Spleen (tissue), 11 donors: ENCODE data around the gene HOXB5. TPM values are rescaled to one million over a fixed set of nuclear protein-coding genes. Genes with fewer than 3 reads are reported as not detected.

Source experiments
- DNase-seq: peaks from one replicate; pipeline ENCODE4 v3.0.0-alpha.2; 2020
- H3K27ac ChIP-seq, 8 donors: fragments of 200-600 bp; sonication (generic) in 7 of 8; 1 replicate in 4 of 8; 2 replicates in 4 of 8; pipeline versions ENCODE4 v1.5.0 to v1.8.0; 2016 to 2021; ENCODE audit warnings: inconsistent platforms in 4 of 8, mild to moderate bottlenecking in 4 of 8, moderate library complexity in 1 of 8
- H3K27me3 ChIP-seq, 7 donors: fragments of 200-600 bp; sonication (generic) in 6 of 7; replicated peaks in 1 of 7; 1 replicate in 4 of 7; 2 replicates in 3 of 7; pipeline versions ENCODE4 v1.5.0 to v1.8.0; 2016 to 2021; ENCODE audit warnings: inconsistent platforms in 3 of 7, mild to moderate bottlenecking in 1 of 7
- H3K36me3 ChIP-seq, 6 donors: fragments of 200-600 bp; sonication (generic) in 5 of 6; 1 replicate in 4 of 6; 2 replicates in 2 of 6; pipeline versions ENCODE4 v1.5.0 to v1.8.0; 2016 to 2021; ENCODE audit warnings: inconsistent platforms in 2 of 6
- H3K4me1 ChIP-seq, 6 donors: fragments of 200-600 bp; sonication (generic) in 5 of 6; 1 replicate in 3 of 6; 2 replicates in 3 of 6; pipeline versions ENCODE4 v1.5.0 to v1.8.0; 2016 to 2021; ENCODE audit warnings: inconsistent platforms in 3 of 6
- H3K4me3 ChIP-seq, 8 donors: fragments of 200-600 bp; sonication (generic) in 7 of 8; 1 replicate in 4 of 8; 2 replicates in 4 of 8; pipeline versions ENCODE4 v1.5.0 to v1.8.0; 2016 to 2021; ENCODE audit warnings: inconsistent platforms in 4 of 8, mild to moderate bottlenecking in 4 of 8, moderate library complexity in 2 of 8
- H3K9me3 ChIP-seq, 8 donors: fragments of 200-600 bp; sonication (generic) in 7 of 8; 1 replicate in 4 of 8; 2 replicates in 4 of 8; pipeline versions ENCODE4 v1.5.0 to v1.8.0; 2016 to 2021; ENCODE audit warnings: inconsistent platforms in 4 of 8
- CTCF ChIP-seq, 11 experiments: fragments of 200-600 bp in 7 of 11; fragments of 450-650 bp in 4 of 11; sonication (generic) in 4 of 11; IDR thresholded peaks in 8 of 11; conservative IDR thresholded peaks in 3 of 11; 1 replicate in 7 of 11; 2 replicates in 4 of 11; pipeline versions ENCODE4 v1.4.0 to v1.8.0; 2016 to 2021; ENCODE audit warnings: antibody characterized with exemption in 11 of 11, inconsistent platforms in 4 of 11, mild to moderate bottlenecking in 1 of 11
- POLR2A ChIP-seq, 3 donors: fragments of 450-650 bp; IDR thresholded peaks; one replicate each; pipeline ENCODE4 v1.5.1; 2017; ENCODE audit warnings: antibody characterized with exemption in 3 of 3, mild to moderate bottlenecking in 1 of 3
- POLR2AphosphoS5 ChIP-seq, 3 donors: sonication (generic); formaldehyde crosslinking; IDR thresholded peaks; one replicate each; pipeline ENCODE4 v1.5.1; 2017; ENCODE audit warnings: antibody characterized with exemption in 3 of 3
- WGBS, 5 donors: extraction: QIAGEN DNeasy Blood & Tissue Kit in 3 of 5; methylation state at CpG; one replicate each; pipeline versions ENCODE4 v1.1.5 to v1.1.7; 2013 to 2018; 5-methylcytosine and 5-hydroxymethylcytosine counted together
- intact Hi-C: fragments of 100-400 bp; cut with DNase I; formaldehyde crosslinking; loops from one replicate; pipeline ENCODE4 v1.15.0; 2023; ENCODE audit warnings: low total_unique reads
- polyA plus RNA-seq, 3 donors: library from polyadenylated mRNA; stranded (reverse); fragments of 200-250 nt; gene quantifications; one replicate each; pipeline ENCODE4 v1.2.1, GENCODE V29; 2013
- total RNA-seq, 7 donors: library from RNA; depleted of rRNA in 3 of 7; stranded (reverse); fragments of >200 nt in 3 of 7; fragmentation: NEBNext Ultra II Directional in 4 of 7; extraction: Animal tissue kit (Norgen Biotek cat#: 25700) in 4 of 7; gene quantifications; one replicate each; pipeline versions ENCODE4 v1.1.0 to v1.2.1, GENCODE V29; 2016 to 2021
- donor health status: healthy with polysubstance abuse.
- donor health status: DM: no; HTN: no; CAD: no; lungs with moderate emphysema.
- donor health status: DM: no; HTN: no; CAD: no.
- donor health status: Bipolar disorder and iron deficiency.
- donor health status: healthy.
- donor health status: DM: no; HTN: no; CAD: no.
- donor health status: DM: yes; HTN: yes; CAD: no.

Gene HOXB5
- total and polyA plus RNA-seq, 10 donors, result 0.43 to 2.6 (median 1.1) TPM

- Histone ChIP-seq H3K4me1 (peaks cover 0 to 73% (median 10%) of the 10 kb centered on the region in 6 donors), H3K27me3 (peaks cover 0 to 69% (median 9%) of the 10 kb centered on the region in 7 donors), H3K9me3 (no peaks in the 10 kb centered on the region), H3K4me3 (peak overlapping the region in 3 of 8 donors; percentile 26 to 59 (median 42)), H3K27ac (peak overlapping the region in 7 of 8 donors; percentile 25 to 89 (median 68)), H3K36me3 (no peaks in the 10 kb centered on the region)
- no peak for DNase-seq
- TF ChIP-seq CTCF (IDR thresholded peaks at IDR 0.05 in 8 of 11, conservative IDR thresholded peaks at IDR 0.05 in 3 of 11), result no peak
- no peak for TF ChIP-seq POLR2AphosphoS5 (IDR thresholded peaks at IDR 0.05)
- TF ChIP-seq POLR2A (IDR thresholded peaks at IDR 0.05), result no peak
- 78 to 88% (median 84%) methylated on average over 5 of the region's 5 CpGs for WGBS, 5 donors
- intact Hi-C loops, result no loop called here
These were observed 30.6 kb downstream of the HOXB5 start for GRCh38 chr17:48562934-48563333.

GRCh38 chr17:48561884-48562810, 31.4 kb downstream of the HOXB5 start:
- H3K4me1 ChIP-seq, result peaks cover 0 to 73% (median 8%) of the 10 kb centered on the region in 6 donors
- no peaks in the 10 kb centered on the region for H3K9me3 ChIP-seq
- peak overlapping the region in 6 of 8 donors; percentile 25 to 89 (median 64) for H3K27ac ChIP-seq
- WGBS, 5 donors, result 62 to 67% (median 65%) methylated on average over 15 of the region's 15 CpGs
- no peak for DNase-seq
- H3K27me3 ChIP-seq, result peaks cover 0 to 69% (median 8%) of the 10 kb centered on the region in 7 donors
- intact Hi-C loops, result no loop called here
- no peak for TF ChIP-seq POLR2AphosphoS5 (IDR thresholded peaks at IDR 0.05)
- peak in 1 of 11 experiments; percentile 25 for TF ChIP-seq CTCF (IDR thresholded peaks at IDR 0.05 in 8 of 11, conservative IDR thresholded peaks at IDR 0.05 in 3 of 11)
- peak overlapping the region in 2 of 8 donors; percentile 42 to 59 for H3K4me3 ChIP-seq
- H3K36me3 ChIP-seq, result no peaks in the 10 kb centered on the region

GRCh38 chr17:48559840-48560817, 33.5 kb downstream of the HOXB5 start:
- intact Hi-C loops, result no loop called here
- Histone ChIP-seq H3K9me3 (no peaks in the 10 kb centered on the region), H3K36me3 (no peaks in the 10 kb centered on the region), H3K27ac (peak overlapping the region in 7 of 8 donors; percentile 5 to 94 (median 55)), H3K27me3 (peaks cover 0 to 70% (median 8%) of the 10 kb centered on the region in 7 donors), H3K4me1 (peaks cover 0 to 75% (median 16%) of the 10 kb centered on the region in 6 donors), H3K4me3 (no peak overlapping the region)
- no peak for DNase-seq
- WGBS, 5 donors, result 72 to 79% (median 78%) methylated on average over 13 to 14 of the region's 14 CpGs
- no peak for TF ChIP-seq CTCF (IDR thresholded peaks at IDR 0.05 in 8 of 11, conservative IDR thresholded peaks at IDR 0.05 in 3 of 11)
- TF ChIP-seq POLR2A (IDR thresholded peaks at IDR 0.05), result no peak
- TF ChIP-seq POLR2AphosphoS5 (IDR thresholded peaks at IDR 0.05), result no peak
